ENCODE measurements around the gene CDRT4. TPM values are rescaled to one million over a fixed set of nuclear protein-coding genes. Genes with fewer than 3 reads are reported as not detected.

The CDRT4 gene
- total RNA-seq, 1 donor from 2014 or later: 1.4 TPM

DNA sequence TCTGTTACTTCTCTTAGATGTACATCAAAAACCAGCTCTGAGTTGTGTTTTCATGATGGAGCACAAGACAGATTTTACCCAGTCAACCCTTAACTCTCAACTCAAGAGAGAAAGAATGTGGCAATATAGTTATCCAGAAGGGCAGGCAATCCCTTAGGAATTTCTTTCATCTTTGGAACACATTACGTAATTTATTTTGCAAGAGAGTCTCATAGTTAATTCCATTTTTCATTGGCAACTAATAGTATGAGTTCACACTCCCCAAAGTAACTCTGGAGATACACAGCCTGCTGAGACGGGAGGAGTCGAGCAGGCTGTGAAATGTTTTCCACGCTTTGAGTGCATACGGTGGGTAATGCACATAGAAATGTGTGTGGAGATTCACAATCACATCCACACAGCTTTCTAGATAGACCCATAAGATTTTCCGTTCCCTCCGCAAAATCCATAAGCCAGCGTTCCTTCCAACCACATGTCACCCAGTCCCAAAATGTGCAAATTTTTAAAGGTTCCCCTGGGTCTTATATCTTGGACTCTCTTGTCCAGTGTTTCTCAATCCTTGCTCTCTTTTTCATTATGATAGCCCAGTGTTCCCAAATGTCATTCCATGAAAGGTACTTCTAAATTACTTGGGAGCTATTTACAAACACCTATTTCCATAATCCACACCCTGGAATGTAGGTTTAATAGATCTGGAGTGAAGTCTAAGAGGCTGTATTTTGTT lies 8.4 kb upstream of the CDRT4 start:
- Histone ChIP-seq H3K27me3 (ENCODE audit: low read depth) (no peaks in the 10 kb centered on the region), H3K36me3 (no peaks in the 10 kb centered on the region), H3K4me3 (no peak overlapping the region), H3K27ac (replicated peaks) (peak overlapping the region; percentile 57), H3K9me3 (replicated peaks) (no peaks in the 10 kb centered on the region), H3K4me1 (peaks cover 20% of the 10 kb centered on the region)
- TF ChIP-seq CTCF (IDR thresholded peaks at IDR 0.05; ENCODE audit: borderline replicate concordance): no peak
- intact Hi-C loops (cut with micrococcal nuclease): no loop called here
- DNase-seq: no peak

DNA sequence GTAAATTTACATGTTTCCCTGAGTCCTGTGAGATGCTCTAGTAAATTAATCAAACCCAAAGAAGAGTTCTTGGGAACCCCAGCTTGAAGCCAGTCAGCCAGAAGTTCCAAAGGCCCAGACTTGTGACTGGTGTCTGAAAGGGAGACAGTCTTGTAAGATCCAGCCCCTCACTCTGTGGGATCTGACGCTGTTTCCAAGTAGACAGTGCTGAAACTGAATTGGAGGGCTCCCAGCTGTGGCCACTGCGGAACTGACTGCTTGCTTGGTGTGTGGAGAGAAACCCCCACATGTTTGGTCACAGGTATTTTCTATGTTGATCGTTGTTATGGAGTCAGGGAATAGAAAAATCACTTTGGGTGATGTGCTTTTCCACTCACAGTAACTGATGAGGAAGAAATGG lies 5.5 kb upstream of the CDRT4 start:
- Histone ChIP-seq H3K4me1 (peaks cover 18% of the 10 kb centered on the region), H3K9me3 (replicated peaks) (no peaks in the 10 kb centered on the region), H3K36me3 (no peaks in the 10 kb centered on the region), H3K27ac (replicated peaks) (no peak overlapping the region), H3K27me3 (ENCODE audit: low read depth) (no peaks in the 10 kb centered on the region), H3K4me3 (no peak overlapping the region)
- no peak for TF ChIP-seq CTCF (IDR thresholded peaks at IDR 0.05; ENCODE audit: borderline replicate concordance)
- intact Hi-C loops (cut with micrococcal nuclease): no loop called here
- no peak for DNase-seq

DNA sequence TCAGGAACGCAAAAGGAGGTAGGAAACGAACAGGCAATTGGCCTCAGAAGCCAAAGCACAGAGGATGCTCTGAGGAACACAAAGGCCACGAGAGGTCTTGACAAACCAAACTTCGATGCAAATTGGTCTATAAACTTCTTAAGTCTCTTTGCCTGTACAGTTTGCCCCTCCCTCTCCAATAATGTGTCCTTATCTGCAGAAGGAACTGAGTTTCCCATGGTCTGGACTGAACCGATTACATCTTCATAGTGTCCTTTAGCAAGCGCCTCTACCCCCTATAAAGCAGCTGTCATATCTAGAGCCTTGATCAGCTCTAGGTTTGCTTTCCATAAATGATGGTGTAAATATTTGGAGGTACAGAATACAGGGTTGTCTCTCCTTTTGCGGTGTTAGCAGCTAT lies 3.1 kb upstream of the CDRT4 start:
- Histone ChIP-seq H3K9me3 (replicated peaks) (no peaks in the 10 kb centered on the region), H3K4me1 (peaks cover 19% of the 10 kb centered on the region), H3K27ac (replicated peaks) (no peak overlapping the region), H3K4me3 (no peak overlapping the region), H3K36me3 (no peaks in the 10 kb centered on the region), H3K27me3 (ENCODE audit: low read depth) (no peaks in the 10 kb centered on the region)
- TF ChIP-seq CTCF (IDR thresholded peaks at IDR 0.05; ENCODE audit: borderline replicate concordance): no peak
- intact Hi-C loops (cut with micrococcal nuclease): no loop called here
- no peak for DNase-seq

GRCh38 chr17:15469260-15469659 lies 1.8 kb upstream of the CDRT4 start:
- intact Hi-C loops (cut with micrococcal nuclease): no loop called here
- DNase-seq: peak; percentile 53
- H3K4me3 ChIP-seq: no peak overlapping the region
- no peaks in the 10 kb centered on the region for H3K36me3 ChIP-seq
- H3K9me3 ChIP-seq (replicated peaks): no peaks in the 10 kb centered on the region
- no peak overlapping the region for H3K27ac ChIP-seq (replicated peaks)
- TF ChIP-seq CTCF (IDR thresholded peaks at IDR 0.05; ENCODE audit: borderline replicate concordance): no peak
- peaks cover 24% of the 10 kb centered on the region for H3K4me1 ChIP-seq
- no peaks in the 10 kb centered on the region for H3K27me3 ChIP-seq (ENCODE audit: low read depth)

DNA sequence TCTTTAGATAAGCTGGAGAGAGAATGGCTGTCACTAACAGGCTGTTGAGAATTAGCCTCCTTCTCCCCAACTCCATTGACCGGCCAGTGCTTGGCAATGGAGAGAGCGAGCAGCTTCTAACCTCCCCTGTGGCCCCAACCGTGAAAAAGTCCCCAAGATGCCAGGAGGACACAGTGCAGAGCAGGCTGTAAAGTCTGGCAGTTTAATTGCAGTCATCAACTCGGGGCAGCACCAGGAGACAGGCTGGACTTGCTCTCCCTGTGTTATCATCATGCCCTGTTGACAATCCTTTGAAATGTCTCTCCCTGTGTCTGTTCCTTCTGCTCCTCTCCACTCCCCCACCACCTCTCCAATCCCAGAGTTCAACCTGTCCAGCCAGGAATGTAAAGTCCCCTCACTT lies 705 bp upstream of the CDRT4 start:
- H3K4me1 ChIP-seq: peaks cover 35% of the 10 kb centered on the region
- intact Hi-C loops (cut with micrococcal nuclease): no loop called here
- no peak for DNase-seq
- H3K27me3 ChIP-seq (ENCODE audit: low read depth): no peaks in the 10 kb centered on the region
- H3K4me3 ChIP-seq: no peak overlapping the region
- no peak overlapping the region for H3K27ac ChIP-seq (replicated peaks)
- TF ChIP-seq CTCF (IDR thresholded peaks at IDR 0.05; ENCODE audit: borderline replicate concordance): no peak
- no peaks in the 10 kb centered on the region for H3K9me3 ChIP-seq (replicated peaks)
- no peaks in the 10 kb centered on the region for H3K36me3 ChIP-seq
